ENCODE results near the gene FRMD8.

DNA sequence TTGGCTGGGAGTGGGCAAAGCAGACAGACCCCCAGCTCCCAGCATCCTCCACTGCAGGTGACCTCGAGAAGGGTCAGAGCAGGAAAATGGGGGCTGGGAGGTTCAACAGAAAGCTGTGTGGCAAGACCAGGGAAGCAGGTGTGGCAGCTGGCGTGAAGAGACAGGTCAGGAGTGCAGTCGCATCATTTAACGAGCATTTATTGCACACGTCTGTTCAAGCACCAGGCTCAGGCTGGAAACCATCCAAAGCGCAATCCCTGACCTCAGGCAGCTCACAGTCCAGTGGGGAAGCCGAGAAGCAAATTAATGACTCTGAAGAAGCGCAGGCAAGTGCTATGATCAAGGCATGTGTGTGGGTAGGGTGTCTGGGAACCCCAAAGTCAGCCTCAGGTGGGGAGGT lies 11.4 kb upstream of the FRMD8 start:
- TF ChIP-seq, protein P1, sequence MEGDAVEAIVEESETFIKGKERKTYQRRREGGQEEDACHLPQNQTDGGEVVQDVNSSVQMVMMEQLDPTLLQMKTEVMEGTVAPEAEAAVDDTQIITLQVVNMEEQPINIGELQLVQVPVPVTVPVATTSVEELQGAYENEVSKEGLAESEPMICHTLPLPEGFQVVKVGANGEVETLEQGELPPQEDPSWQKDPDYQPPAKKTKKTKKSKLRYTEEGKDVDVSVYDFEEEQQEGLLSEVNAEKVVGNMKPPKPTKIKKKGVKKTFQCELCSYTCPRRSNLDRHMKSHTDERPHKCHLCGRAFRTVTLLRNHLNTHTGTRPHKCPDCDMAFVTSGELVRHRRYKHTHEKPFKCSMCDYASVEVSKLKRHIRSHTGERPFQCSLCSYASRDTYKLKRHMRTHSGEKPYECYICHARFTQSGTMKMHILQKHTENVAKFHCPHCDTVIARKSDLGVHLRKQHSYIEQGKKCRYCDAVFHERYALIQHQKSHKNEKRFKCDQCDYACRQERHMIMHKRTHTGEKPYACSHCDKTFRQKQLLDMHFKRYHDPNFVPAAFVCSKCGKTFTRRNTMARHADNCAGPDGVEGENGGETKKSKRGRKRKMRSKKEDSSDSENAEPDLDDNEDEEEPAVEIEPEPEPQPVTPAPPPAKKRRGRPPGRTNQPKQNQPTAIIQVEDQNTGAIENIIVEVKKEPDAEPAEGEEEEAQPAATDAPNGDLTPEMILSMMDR (IDR thresholded peaks at IDR 0.05), result no peak
- no peak for TF ChIP-seq POLR2A (IDR thresholded peaks at IDR 0.05)
